Measurements from ENCODE around the gene PCNX3.

DNA sequence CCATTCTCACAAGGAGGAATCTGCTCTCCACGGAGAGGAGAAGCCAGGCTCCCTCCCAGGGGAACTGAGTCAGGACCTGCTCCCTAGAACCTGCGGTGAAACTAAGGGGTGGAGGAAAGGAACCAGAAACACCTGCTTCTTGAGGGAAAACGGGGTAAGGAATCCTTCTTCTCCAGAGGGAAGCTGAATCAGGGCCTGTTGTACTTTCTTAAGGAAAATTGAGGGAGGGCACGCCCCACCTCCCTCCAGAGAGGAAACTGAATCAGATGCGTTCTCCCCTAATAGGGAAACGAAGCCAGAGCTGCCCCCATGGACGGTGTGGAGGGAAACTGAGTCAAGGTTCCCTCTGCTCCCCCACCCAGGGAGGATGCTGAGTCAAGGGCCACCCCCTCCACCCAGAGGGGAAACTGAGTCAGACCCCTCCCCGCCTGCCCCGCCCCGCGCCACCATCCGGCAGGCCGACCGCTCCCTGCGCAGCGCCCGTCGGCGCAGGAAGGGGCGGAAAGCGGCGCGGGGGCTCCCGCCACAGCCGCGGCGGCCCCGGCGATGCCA, 46.7 kb downstream of the PCNX3 start:
- TF ChIP-seq POLR2A (IDR thresholded peaks at IDR 0.05; ENCODE audit: low read depth, low read length): no peak
- peak; percentile 24; the same call in 1 of the 2 replicates for TF ChIP-seq SIN3A (IDR thresholded peaks at IDR 0.05; ENCODE audit: low read depth, low read length)
- TF ChIP-seq PAX8 (IDR thresholded peaks at IDR 0.05): no peak
- TF ChIP-seq ATF7 (IDR thresholded peaks at IDR 0.05; ENCODE audit: low read depth): no peak
- TF ChIP-seq TBL1XR1 (IDR thresholded peaks at IDR 0.05; ENCODE audit: low read depth, low read length): no peak
- no peak; the same call in 1 of the 2 replicates for TF ChIP-seq NR2C1 (IDR thresholded peaks at IDR 0.05)
- TF ChIP-seq BACH1 (IDR thresholded peaks at IDR 0.05; ENCODE audit: borderline replicate concordance): no peak
- no peak for TF ChIP-seq RAD51 (IDR thresholded peaks at IDR 0.05)
- TF ChIP-seq, protein P1, sequence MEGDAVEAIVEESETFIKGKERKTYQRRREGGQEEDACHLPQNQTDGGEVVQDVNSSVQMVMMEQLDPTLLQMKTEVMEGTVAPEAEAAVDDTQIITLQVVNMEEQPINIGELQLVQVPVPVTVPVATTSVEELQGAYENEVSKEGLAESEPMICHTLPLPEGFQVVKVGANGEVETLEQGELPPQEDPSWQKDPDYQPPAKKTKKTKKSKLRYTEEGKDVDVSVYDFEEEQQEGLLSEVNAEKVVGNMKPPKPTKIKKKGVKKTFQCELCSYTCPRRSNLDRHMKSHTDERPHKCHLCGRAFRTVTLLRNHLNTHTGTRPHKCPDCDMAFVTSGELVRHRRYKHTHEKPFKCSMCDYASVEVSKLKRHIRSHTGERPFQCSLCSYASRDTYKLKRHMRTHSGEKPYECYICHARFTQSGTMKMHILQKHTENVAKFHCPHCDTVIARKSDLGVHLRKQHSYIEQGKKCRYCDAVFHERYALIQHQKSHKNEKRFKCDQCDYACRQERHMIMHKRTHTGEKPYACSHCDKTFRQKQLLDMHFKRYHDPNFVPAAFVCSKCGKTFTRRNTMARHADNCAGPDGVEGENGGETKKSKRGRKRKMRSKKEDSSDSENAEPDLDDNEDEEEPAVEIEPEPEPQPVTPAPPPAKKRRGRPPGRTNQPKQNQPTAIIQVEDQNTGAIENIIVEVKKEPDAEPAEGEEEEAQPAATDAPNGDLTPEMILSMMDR (IDR thresholded peaks at IDR 0.05 in 2 of 3, conservative IDR thresholded peaks at IDR 0.05 in 1 of 3; ENCODE audit: control insufficient read depth in 2 of 3, extremely low read depth in 1 of 3, insufficient read depth in 1 of 3, low read depth in 3 of 3, low read length in 3 of 3): no peak
- no peak for TF ChIP-seq FOXM1 (IDR thresholded peaks at IDR 0.05; ENCODE audit: low read depth, low read length)
- no peak for TF ChIP-seq SP1 (IDR thresholded peaks at IDR 0.05; ENCODE audit: low read depth, low read length)
- no peak for TF ChIP-seq FOS (IDR thresholded peaks at IDR 0.05; ENCODE audit: borderline replicate concordance, extremely low read depth, insufficient read length)
- TF ChIP-seq, protein P2, sequence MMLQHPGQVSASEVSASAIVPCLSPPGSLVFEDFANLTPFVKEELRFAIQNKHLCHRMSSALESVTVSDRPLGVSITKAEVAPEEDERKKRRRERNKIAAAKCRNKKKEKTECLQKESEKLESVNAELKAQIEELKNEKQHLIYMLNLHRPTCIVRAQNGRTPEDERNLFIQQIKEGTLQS (IDR thresholded peaks at IDR 0.05; ENCODE audit: borderline replicate concordance, extremely low read depth, low read depth, low read length): no peak
